Stomach smooth muscle (tissue), 2 donors: Measurements from ENCODE around the gene CSN2.

ENCODE experiments used
- H3K27ac ChIP-seq: one replicate; pipeline ENCODE4 v1.7.0; 2013; ENCODE audit warnings: mild to moderate bottlenecking, low read length, inconsistent platforms
- H3K27me3 ChIP-seq, 2 donors: one replicate each; pipeline ENCODE4 v1.7.0; 2013; ENCODE audit warnings: low read length in 2 of 2; ENCODE audit not compliant: insufficient read depth in 2 of 2, control insufficient read depth in 1 of 2
- H3K36me3 ChIP-seq, 2 donors: one replicate each; pipeline ENCODE4 v1.7.0; 2013; ENCODE audit warnings: low read length in 2 of 2; ENCODE audit not compliant: control insufficient read depth in 2 of 2, insufficient read depth in 2 of 2
- H3K4me1 ChIP-seq: one replicate; pipeline ENCODE4 v1.7.0; 2013; ENCODE audit warnings: low read length; ENCODE audit not compliant: control insufficient read depth, insufficient read depth
- H3K4me3 ChIP-seq, 2 donors: one replicate each; pipeline ENCODE4 v1.7.0; 2013; ENCODE audit warnings: low read length in 2 of 2
- H3K9ac ChIP-seq, 2 donors: one replicate each; pipeline ENCODE4 v1.7.0; 2013; ENCODE audit warnings: low read length in 2 of 2, mild to moderate bottlenecking in 1 of 2
- H3K9me3 ChIP-seq, 2 donors: one replicate each; pipeline ENCODE4 v1.7.0; 2013; ENCODE audit warnings: low read length in 2 of 2; ENCODE audit not compliant: control insufficient read depth in 2 of 2
- donor health status: healthy.
- donor health status: Pancreatic carcinoma.

The CSN2 gene

GRCh38 chr4:69907151-69907550 is 58.4 kb downstream of the CSN2 start:
- H3K4me1 ChIP-seq: no peaks in the 10 kb centered on the region
- H3K36me3 ChIP-seq: no peaks in the 10 kb centered on the region
- no peak overlapping the region for H3K9ac ChIP-seq
- H3K9me3 ChIP-seq: no peaks in the 10 kb centered on the region
- H3K4me3 ChIP-seq: no peak overlapping the region
- H3K27me3 ChIP-seq: no peaks in the 10 kb centered on the region
- no peak overlapping the region for H3K27ac ChIP-seq
